GM12864 (cell line): Measurements from ENCODE around the gene ETS1.

Source experiments
- DNase-seq: peaks from one replicate; pipeline ENCODE4 v3.0.0-alpha.2; 2011; ENCODE audit warnings: low read depth
- H3K4me3 ChIP-seq: 2 replicates; pipeline ENCODE4 v1.5.1; 2011; ENCODE audit warnings: mild to moderate bottlenecking, low read depth, low read length, control low read depth
- TF ChIP-seq, protein P1 (sequence below): IDR thresholded peaks from 2 replicates; pipeline ENCODE4 v1.5.1; 2011; ENCODE audit warnings: low read depth, mild to moderate bottlenecking, moderate library complexity, low read length, control low read depth, inconsistent platforms; ENCODE audit errors: missing control alignments

The ETS1 gene

DNA sequence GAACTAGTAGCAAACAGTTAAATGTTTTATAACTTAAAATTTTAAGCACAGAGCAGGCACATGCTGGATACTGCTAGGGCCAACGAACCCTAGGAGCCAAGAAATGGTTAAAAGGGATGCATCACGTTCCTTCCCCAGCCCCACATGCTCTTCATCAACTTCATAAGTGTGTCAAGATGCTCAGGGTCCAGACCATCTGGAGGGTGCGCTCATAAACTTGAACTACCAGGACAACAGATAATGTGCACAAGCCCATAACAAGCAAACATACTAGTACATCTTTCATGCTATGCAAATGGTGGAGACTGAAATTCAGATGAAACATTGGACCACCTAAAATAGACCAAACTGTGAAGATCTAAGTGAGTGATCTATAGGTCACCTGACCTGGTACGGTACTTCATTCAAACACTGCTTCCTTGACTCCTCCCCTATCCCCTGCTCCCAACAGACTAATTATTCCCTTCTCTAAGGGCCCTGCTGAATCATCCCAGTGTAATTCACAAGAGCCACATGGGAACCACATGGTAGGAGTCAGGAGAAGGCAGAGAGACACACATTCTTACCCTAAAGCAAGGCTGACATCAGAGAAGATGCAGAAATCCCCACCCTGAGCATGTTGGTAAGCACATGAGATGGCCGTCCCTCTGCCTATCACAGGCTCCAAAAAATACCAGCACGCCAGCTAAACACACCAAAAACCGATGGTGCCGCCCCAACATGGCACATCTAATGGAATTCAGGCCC lies 83.9 kb downstream of the ETS1 start:
- TF ChIP-seq, protein P1, sequence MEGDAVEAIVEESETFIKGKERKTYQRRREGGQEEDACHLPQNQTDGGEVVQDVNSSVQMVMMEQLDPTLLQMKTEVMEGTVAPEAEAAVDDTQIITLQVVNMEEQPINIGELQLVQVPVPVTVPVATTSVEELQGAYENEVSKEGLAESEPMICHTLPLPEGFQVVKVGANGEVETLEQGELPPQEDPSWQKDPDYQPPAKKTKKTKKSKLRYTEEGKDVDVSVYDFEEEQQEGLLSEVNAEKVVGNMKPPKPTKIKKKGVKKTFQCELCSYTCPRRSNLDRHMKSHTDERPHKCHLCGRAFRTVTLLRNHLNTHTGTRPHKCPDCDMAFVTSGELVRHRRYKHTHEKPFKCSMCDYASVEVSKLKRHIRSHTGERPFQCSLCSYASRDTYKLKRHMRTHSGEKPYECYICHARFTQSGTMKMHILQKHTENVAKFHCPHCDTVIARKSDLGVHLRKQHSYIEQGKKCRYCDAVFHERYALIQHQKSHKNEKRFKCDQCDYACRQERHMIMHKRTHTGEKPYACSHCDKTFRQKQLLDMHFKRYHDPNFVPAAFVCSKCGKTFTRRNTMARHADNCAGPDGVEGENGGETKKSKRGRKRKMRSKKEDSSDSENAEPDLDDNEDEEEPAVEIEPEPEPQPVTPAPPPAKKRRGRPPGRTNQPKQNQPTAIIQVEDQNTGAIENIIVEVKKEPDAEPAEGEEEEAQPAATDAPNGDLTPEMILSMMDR: no peak
- DNase-seq: no peak
- H3K4me3 ChIP-seq: no peak overlapping the region

DNA sequence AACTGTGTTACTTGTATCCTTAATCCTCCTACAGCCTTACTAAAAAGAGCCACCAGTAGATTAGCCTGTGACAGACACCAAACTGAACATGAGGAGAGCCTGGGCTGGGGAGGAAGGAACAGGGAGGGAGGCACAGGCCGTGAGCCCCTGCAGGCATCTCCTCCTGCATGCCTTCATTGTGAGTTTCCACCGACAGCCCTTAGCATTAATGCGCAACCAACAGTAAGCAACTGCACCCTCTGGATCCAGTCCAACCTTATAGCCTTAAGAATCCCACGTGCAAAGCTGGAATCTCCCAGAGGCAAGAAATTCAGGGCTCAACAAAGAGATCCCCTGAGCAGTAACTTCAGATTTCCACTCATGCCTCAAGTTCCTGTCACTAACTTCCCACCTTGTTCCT lies 84.6 kb downstream of the ETS1 start:
- DNase-seq: no peak
- H3K4me3 ChIP-seq: no peak overlapping the region
- TF ChIP-seq, protein P1: no peak

DNA sequence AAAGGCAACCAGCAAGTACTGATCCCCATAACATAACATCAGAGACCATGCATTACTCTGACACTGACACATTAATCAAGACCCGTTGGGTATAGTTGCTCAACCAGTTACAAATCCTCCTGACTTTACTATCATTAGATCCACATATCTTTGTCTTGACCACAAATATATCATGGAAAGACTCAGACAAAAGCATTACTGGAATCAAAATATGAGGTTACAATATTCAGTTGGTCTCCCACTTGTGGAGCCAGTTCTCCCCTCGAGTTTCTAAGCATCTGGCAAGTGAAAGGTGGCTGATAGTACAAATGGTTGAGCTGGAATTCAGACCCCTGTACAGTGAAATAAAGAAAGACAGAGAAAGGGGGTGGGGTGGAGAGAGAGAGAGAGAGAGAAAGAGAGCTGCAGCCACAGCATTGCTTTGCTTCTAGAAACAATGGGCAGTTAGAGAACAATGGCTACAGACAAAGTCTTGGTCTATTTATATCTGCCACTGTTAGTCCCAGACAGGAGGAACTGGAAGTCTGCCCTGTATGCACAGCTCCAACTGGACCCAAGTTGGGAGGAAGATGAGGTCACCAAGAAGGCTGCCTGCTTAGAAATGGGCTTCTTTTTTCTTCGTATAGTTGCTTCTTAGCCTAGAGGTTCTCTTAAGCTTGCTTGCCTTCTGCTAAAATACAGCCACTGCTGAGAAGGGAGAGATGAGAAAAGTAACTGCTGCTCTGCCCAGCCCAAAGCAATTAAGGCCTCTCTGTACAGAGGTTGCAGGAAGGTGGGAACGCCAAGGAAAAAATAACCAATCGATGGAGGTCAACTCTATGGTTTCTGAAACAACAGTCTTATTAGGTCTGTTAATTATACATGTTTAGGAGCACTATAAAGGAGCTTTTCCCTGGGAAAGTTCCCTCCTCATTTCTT lies 85.5 kb downstream of the ETS1 start:
- H3K4me3 ChIP-seq: no peak overlapping the region
- TF ChIP-seq, protein P1: no peak
- DNase-seq: no peak

DNA sequence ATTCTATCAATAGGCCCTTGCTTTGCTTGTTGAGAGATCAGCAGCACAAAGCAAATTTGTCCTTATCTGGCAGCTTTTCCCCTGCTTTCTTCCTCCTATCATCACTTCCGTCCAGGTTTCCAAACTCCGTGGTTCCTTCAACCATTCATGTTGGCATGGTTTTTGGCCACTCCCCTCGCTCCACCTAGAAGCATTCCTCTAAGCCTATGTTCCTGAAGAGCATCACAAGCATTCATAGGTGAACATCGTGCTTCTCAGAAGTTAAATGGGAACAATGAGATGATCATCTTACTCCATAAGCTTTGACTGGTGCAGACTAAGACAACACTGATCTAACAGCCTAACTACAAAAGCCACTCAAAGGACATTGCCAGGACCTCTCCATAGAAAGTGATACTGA lies 86.3 kb downstream of the ETS1 start:
- H3K4me3 ChIP-seq: peak overlapping the region; percentile 20; the same call in 1 of the 2 replicates
- TF ChIP-seq, protein P1: no peak
- no peak for DNase-seq

DNA sequence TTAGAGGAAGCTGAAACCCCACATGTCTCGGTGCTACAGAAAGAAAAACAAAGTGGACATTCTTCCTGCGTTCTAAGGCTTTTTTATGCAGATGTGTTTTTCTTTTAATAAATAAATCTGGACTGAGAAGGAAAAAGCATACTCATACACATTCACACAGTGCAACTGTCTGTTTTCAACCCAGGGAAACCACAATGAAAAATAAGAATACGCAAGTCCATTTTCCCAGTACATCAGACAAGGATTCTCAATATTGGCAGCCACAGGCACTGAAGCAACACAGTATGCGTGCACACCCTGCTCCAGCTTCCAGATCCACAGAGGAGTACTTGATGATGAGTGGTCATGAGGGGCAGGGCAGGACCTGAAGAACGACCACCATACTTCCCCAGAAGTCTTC lies 86.9 kb downstream of the ETS1 start:
- DNase-seq: no peak
- TF ChIP-seq, protein P1: no peak
- H3K4me3 ChIP-seq: peak overlapping the region; percentile 20; the same call in 1 of the 2 replicates

DNA sequence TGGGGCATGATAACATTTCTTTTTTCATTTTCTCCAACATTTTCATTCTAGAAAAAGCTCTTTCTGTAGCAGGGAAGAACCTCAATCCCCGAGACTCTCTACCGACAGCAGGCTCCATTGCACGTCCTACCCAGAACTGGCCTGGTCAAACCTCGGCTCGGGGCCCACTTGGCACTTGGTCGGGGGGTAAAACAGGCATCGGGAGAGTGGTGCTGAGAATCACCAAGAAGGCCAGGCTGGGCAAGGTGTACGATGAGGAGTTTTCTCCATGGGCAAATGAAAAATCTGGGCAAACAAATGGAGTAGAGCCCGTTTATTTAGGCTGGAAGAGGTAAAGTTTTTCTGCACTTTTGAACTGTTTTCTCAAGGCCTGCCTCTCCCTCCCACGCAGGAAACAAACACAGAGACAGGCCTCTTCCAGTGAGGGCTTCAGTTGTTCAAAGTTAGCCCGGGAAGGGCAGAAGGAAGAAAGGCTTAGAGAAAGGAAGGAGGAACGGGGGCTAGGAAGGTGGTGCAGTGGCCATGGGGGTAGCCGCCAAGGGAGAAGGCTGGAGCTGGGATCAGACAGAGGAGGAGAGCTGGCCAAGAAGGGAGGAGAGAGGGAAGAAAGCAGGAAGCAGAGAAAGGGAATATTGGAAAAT lies 87.6 kb downstream of the ETS1 start:
- DNase-seq: no peak
- TF ChIP-seq, protein P1: no peak
- peak overlapping the region; percentile 20; the same call in 1 of the 2 replicates for H3K4me3 ChIP-seq
